Keratinocyte (primary cell): Measurements from ENCODE around the gene FANCC.

Source experiments
- CTCF ChIP-seq, 3 experiments: IDR thresholded peaks in 1 of 3; conservative IDR thresholded peaks in 1 of 3; optimal IDR thresholded peaks in 1 of 3; 2 replicates in 2 of 3; 3 replicates in 1 of 3; pipeline versions ENCODE3 to v1.5.1; 2011; ENCODE audit warnings: low read length in 3 of 3, mild to moderate bottlenecking in 3 of 3, moderate library complexity in 2 of 3, control low read depth in 1 of 3, inconsistent platforms in 1 of 3; ENCODE audit not compliant: insufficient read depth in 2 of 3; ENCODE audit errors: extremely low read depth in 1 of 3
- EZH2 ChIP-seq: IDR thresholded peaks from one replicate; pipeline ENCODE4 v1.6.1; 2012; ENCODE audit warnings: inconsistent platforms, mild to moderate bottlenecking, low read length, moderate library complexity

DNA sequence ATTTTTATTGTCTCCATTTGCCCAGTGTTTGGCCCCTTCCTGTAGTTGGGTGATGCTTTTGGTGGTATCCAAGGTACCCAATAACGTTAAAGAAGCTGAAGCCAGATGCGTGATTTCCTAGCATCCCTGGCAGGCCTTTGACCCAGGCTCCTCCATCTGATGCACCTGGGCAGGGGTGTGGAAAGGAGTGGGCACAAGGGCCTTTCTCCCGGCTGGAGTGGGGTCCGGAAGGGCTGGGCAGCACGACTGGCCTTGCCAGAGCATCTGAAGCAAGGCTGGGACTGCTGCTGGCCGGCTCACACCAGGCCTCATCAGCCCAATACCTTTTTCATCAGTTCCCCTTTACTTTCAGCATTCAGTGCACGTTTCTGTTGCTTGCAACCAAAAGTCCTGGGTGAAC is 220.2 kb downstream of the FANCC start:
- TF ChIP-seq CTCF (optimal IDR thresholded peaks at IDR 0.05 in 1 of 3, IDR thresholded peaks at IDR 0.05 in 1 of 3, conservative IDR thresholded peaks at IDR 0.05 in 1 of 3; ENCODE audit: extremely low read depth in 1 of 3, insufficient read depth in 2 of 3, low read length in 3 of 3): no peak
- no peak for TF ChIP-seq EZH2
